Measurements from ENCODE around the gene NEK10.
"Not testable (repeated sequence)": the region's sequence is repeated elsewhere in the genome, so short reads cannot be mapped to it uniquely, and the experiment has no call there.

The NEK10 gene

GRCh38 chr3:27319847-27320526, 49.2 kb downstream of the NEK10 start:
- no peak for DNase-seq

GRCh38 chr3:27319304-27319703, 49.9 kb downstream of the NEK10 start:
- no peak for DNase-seq

- no peak for DNase-seq
Measured at GRCh38 chr3:27317096-27317495, 52.1 kb downstream of the NEK10 start.

- DNase-seq = no peak
Measured at GRCh38 chr3:27315003-27315402, 54.2 kb downstream of the NEK10 start.

GRCh38 chr3:27312044-27312668, 57.0 kb downstream of the NEK10 start:
- DNase-seq = peak in 2 of 56 donors; percentile 1 to 2

- DNase-seq = no peak
Measured at GRCh38 chr3:27311400-27311799, 57.8 kb downstream of the NEK10 start.

GRCh38 chr3:27310688-27311087, 58.5 kb downstream of the NEK10 start:
- no peak for DNase-seq

GRCh38 chr3:27307566-27307965, 61.6 kb downstream of the NEK10 start:
- no peak for DNase-seq

- no peak for DNase-seq
Measured at GRCh38 chr3:27302891-27303290, 66.3 kb downstream of the NEK10 start.

- DNase-seq = not testable (repeated sequence)
Measured at GRCh38 chr3:27298981-27299380, 70.2 kb downstream of the NEK10 start.

GRCh38 chr3:27293939-27294338, 75.2 kb downstream of the NEK10 start:
- no peak for DNase-seq

GRCh38 chr3:27290760-27291159, 78.4 kb downstream of the NEK10 start:
- DNase-seq = no peak

GRCh38 chr3:27289769-27290413, 79.3 kb downstream of the NEK10 start:
- DNase-seq = no peak

- DNase-seq = no peak
Measured at GRCh38 chr3:27287052-27287451, 82.1 kb downstream of the NEK10 start.

GRCh38 chr3:27286467-27286866, 82.7 kb downstream of the NEK10 start:
- not testable (repeated sequence) for DNase-seq

GRCh38 chr3:27285668-27286067, 83.5 kb downstream of the NEK10 start:
- DNase-seq = no peak

GRCh38 chr3:27281671-27282150, 87.5 kb downstream of the NEK10 start:
- DNase-seq = no peak

- peak in 5 of 56 donors; percentile 1 to 34 (median 4) for DNase-seq
Measured at GRCh38 chr3:27279123-27279522, 90.1 kb downstream of the NEK10 start.

GRCh38 chr3:27278383-27279055, 90.7 kb downstream of the NEK10 start:
- DNase-seq = no peak

GRCh38 chr3:27275441-27275990, 93.7 kb downstream of the NEK10 start:
- DNase-seq = no peak

- no peak for DNase-seq
Measured at GRCh38 chr3:27271890-27272289, 97.3 kb downstream of the NEK10 start.

GRCh38 chr3:27254896-27255295, 114.3 kb downstream of the NEK10 start:
- no peak for DNase-seq
